ENCODE measurements around the gene FHIP2A. TPM values are rescaled to one million over a fixed set of nuclear protein-coding genes. Genes with fewer than 3 reads are reported as not detected.

FHIP2A gene
- total and polyA plus RNA-seq, 2 of the 4 experiments (the other 2 are of a cell fraction) = 10.7 to 16.5 TPM

GRCh38 chr10:114821293-114821914, at the start of gene FHIP2A (continued):
- TF ChIP-seq MAZ (IDR thresholded peaks at IDR 0.05; ENCODE audit: borderline replicate concordance, low read depth, low read length) (peak; percentile 93; the same call in 1 of the 2 replicates), MAFK (IDR thresholded peaks at IDR 0.05; ENCODE audit: low read depth, low read length) (0 out of 2 replicates have a peak, but pooled peaks have one; percentile 1), CHD1 (IDR thresholded peaks at IDR 0.05; ENCODE audit: low read depth, low read length) (0 out of 2 replicates have a peak, but pooled peaks have one; percentile 32), ELK1 (IDR thresholded peaks at IDR 0.05; ENCODE audit: borderline replicate concordance, low read depth, low read length) (no peak), RAD21 (IDR thresholded peaks at IDR 0.05; ENCODE audit: low read length) (peak; percentile 39), CEBPB (IDR thresholded peaks at IDR 0.05; ENCODE audit: low read depth, low read length) (no peak), POLR2A (IDR thresholded peaks at IDR 0.05; ENCODE audit: low read depth, low read length) (peak; percentile 27; the same call in 1 of the 2 replicates)

Data from IMR-90 (cell line).